Activated CD4-positive, alpha-beta T cell treated with anti-CD3 and anti-CD28 coated beads for 48 hours (primary cell): ENCODE results near the gene PCP2.
A peak's percentile ranks its signal among the peaks of the same experiment; 100 is the strongest.

Experiments used
- DNase-seq: peaks from one replicate; pipeline ENCODE4 v3.0.0-alpha.2; 2020

Gene PCP2

DNA sequence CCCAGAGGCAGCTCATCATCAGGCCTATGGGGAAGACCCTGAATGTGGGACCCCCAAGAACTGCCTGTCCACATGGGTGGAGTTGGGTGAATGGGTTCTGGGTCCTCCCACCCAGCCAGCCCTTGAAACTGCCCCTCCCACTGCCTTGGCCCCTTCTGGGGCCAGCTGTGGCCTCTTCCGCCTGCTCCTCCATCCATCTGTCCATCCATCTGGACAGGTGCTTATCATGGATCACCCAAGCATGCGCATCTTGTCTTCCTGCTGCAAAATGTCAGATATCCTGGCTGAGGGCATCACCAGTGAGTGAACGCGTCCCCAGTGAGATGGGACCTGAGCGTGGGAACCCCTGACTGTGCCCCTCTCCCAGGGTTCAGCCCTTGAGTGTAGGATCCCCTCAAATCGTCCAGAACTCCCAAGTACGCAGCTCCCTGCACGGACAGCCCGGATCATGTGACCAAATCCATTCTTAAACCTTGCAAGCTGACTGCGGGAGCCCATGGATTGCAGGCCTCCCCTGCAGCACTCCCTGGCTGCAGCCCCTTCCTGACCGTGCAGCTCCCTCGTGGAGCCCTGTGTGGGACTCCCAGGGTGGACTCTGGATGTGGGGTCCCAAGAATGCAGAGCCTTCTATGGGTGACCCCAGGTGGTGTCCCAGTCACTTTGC is 5.4 kb upstream of the PCP2 start:
- DNase-seq: no peak

DNA sequence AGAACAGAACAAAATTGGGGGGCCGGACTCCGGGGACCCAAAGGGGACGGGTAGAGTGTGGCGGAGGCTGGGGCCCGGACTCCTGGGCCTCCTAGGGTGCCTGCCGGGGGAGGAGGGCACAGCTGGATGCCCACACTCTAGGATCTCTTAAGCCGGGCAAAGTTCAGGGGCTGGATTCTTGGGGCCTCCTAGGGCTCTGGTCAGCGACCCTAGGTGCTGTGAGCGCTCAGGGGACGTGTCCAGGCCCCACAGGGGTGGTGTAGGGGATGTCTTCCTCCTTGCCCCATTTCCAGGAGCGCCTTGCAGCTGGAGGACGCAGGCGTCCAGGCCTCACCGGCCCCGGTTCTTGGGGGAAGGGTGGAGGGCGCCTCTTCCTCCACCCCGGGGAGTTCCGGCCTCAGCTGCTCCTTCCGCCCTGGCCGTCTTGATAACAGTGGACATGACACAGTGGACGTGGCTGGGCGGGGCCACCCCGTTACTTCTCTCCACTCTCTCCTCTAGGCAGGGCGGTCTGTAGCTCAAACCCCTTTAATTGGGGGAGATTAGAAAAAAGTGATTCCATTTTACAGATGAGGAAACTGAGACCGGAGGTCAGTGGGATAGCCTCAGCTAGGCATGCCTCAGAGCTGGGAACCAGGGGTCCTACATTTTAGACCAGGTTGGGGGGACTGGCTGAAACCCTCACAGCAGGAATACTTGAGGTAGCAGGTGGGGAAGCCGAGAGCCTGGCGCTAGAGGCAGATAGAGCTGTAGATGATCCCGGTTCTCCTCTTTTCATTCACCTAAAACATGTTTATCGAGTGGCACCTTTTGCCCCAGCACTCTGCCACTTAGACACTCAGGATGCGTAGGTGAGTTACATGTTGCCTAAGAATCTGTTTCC is 4.1 kb upstream of the PCP2 start:
- DNase-seq: peak; percentile 26

DNA sequence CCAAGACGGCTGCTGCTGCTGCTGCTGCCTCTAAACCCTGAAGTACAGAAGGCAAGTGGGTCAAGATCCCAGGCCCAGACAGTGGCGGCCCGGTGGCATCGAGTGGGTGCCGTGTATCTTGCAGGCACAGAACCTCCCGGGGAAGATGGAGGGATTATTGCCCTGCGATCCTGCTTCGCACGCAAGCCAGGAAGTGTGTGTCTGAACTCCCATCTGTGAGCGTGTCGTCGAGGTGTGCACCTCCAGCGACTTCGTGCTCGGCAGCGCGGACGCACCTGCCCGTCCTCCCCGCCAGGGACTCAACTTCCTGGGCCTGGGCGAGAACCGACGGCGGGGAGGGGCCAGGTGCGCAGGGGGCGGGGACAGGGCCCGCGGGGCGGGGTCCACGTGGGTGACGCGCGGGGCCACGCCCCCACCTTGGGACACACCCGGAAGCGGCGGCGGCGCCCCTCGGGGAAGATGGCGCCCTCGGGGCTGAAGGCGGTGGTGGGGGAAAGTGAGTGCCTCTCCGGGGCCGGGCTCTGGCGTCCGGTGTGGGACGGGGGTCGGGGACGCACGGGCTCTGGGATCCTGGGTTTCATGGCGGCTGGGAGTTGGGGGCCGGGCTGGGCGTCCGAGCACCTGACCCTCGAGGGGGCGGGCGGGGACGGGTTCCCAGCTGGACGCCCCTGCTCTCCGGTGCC is 3.3 kb upstream of the PCP2 start, which contains the start of gene STXBP2:
STXBP2 (plus strand) TSS at position 420 of the 683 bp plus-strand sequence; CDS start at position 460, 40 bp downstream.
- peak; percentile 93 for DNase-seq

DNA sequence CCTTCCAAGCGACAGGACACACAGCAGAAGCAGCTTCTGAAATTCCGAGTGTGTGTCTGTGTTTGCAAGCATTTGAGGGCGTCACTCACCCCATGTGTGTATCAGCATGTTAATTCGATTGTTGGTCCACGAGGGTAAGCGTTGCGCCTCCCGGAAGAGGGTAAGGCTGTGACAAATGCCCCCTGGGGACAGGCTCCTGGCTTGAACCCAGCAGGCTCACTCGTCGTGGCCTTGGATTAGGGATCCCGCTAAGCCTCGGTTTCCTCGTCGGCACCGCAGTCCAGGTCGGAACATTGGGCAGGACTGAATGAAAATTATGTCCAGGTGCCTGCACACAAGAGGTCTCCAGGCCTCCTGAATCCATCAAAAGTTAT is 2.8 kb upstream of the PCP2 start:
- no peak for DNase-seq

DNA sequence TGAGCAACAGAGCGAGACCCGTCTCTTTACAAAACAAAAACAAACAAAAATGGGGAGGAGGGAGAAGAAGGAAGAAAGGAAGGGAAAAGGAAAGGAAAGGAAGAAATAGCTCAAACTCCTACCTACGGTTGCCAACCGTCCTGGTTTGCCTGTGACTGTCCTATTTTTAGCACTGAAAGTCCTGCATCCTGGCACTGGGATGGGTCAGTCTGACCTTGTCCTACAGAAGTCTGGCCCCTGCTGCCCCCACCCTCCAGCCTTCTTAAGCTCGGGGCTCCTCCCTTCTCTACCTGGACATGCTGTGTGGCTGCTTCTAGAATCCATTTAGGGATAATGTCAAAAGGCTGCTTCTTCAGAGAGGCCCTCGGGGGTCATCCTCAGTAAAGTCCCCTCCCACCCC is 2.2 kb upstream of the PCP2 start:
- no peak for DNase-seq

DNA sequence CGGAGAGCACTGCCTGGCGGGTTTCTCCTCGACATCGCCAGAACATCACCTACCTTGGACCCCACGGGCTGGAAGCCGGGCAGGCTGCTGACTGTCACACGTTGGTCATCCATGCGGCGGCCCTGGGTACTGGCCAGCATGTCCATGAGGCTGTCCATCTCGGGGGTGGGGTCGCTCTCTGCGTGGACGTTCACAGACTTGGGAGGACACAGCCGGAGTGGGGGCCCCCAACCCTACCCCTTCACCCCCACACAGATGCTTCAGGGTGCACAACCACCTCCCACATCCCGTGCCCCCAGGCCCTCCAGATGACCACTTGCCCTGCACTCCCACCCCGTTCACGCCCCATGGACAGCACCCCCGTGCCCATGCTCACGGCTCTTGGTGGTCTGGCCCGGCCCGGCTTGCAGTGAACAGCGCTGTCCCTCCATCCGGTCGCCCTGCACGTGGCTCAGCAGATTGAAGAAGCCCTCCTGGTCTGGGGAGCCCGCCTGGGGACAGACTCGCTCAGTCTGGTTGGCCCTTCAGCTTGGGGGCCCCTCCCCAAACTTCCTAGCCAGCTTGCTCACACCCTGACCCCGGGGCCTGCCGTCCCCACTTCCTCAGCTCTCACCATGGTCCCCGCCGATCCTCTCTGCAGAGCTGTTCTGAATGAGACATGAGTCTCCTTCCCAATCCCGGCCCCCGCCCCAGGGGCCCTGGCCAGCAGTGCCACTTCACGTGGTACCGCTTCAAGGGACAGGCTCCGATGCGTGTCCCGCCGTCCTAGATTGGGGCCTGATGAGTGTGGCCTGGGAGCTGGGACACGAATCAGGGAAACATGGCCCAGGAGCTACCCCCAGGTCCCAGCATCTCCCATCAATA is 947 bp downstream of the PCP2 start:
- DNase-seq: no peak

DNA sequence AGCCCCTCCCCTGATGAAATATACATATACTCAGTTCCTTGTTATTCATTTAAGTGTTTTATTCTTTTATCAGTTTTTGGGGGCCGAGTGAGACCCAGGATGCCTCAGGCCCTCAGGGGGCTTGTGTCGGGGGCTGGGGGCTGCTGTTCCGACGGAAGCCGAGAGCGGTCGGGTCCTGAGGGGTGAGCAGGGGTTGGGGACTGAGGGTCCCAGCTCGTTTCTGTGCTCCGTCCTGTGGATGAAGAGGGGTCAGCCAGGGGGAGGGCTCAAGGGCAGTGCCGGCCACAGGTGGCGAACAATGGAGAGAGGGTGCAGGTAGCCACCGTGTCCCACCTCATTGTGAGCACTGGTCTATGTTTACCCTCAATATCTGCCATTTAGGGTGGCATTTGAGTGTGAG is 1.9 kb downstream of the PCP2 start:
- DNase-seq: no peak

DNA sequence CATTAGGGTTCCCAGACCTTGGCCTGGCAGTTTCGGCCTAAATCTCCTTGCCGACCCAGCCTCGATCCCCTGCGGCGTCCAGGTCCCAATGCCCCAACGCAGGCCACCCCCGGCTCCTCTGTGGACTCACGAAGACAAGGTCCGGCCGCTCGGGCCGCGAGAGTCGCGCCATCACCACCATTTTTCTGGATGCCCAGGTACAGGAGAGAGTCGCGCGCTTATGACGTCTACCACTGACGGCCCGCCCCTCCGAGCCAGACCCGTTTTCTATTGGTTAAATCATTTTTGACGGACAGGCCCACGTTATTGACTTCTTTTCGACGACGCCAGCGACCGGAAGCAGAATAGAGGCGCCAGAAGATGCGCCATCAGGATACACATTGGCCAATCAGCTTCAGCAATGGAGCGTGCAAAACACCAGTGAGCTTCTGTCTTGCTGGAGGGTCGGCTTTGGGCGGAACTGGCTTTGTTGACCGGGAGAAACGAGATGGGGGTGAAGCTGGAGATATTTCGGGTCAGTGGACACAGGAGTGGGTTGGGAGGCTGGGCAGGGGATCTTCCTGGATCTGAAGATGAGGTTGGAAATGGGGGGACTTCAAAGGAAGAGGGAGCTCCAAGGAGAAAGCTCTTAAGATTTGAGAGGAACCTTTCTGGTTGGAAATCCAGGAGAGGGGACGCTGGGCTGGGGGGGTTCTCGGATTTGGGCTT is 4.0 kb downstream of the PCP2 start, which contains the start of the genes PET100 and XAB2:
PET100 (plus strand) TSS at position 447 of the 708 bp plus-strand sequence; CDS start at position 488, 41 bp downstream.
XAB2 (minus strand) TSS at position 199 of the 708 bp plus-strand sequence; CDS start at position 181, 18 bp downstream.
- peak; percentile 96 for DNase-seq

DNA sequence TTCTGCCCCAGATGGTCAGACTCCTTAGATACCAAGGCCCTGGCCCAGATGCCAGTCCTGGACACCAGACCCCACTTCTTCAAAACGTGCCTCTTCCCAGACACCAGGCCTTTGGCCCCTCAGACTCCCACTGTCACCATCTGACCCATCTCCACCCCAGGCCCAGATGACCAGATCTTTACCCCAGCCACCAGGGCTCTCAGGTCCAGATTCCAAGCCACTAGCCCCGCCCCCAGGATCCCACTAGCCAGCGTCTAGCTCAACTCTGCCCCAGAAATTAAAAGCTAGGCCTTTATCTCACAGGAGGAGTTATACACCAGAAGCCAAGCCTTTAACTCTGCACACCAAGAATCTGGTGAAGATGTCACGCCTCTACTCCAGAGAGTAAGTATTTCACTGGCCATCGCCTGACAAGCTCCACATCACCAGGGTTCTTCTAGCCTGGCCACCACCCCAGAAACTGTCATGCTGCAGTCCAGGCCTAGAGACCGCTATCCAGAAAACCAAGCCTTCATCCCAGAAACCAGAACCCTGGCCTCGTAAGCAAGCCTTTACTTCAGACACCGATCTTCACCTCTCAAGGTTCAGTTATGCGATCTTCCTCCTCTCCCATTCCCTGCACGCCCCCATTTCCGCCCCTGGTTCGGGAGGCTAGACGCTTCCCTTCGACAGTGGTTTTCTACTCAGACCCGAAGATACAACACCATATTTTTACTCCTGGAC is 4.8 kb downstream of the PCP2 start:
- no peak for DNase-seq

DNA sequence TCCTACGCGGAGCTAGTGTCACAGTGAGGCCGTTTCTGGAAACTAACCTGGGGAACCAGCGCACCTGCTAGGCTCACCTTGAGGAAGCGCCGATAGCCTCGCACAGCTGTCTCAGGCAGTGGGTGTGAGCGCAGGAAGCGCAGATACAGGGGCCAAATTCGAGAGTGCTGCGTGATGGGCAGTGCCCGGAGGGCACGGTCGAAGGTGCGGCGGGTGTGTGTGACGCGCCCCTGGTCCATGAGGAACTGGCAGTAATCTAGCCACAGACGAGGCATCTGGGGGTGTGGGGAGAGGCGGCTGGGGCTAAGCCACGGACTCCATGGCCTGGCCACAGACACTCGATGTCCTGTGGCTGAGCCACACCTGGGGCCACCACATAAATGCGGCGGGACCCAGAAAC is 6.4 kb downstream of the PCP2 start:
- DNase-seq: no peak

DNA sequence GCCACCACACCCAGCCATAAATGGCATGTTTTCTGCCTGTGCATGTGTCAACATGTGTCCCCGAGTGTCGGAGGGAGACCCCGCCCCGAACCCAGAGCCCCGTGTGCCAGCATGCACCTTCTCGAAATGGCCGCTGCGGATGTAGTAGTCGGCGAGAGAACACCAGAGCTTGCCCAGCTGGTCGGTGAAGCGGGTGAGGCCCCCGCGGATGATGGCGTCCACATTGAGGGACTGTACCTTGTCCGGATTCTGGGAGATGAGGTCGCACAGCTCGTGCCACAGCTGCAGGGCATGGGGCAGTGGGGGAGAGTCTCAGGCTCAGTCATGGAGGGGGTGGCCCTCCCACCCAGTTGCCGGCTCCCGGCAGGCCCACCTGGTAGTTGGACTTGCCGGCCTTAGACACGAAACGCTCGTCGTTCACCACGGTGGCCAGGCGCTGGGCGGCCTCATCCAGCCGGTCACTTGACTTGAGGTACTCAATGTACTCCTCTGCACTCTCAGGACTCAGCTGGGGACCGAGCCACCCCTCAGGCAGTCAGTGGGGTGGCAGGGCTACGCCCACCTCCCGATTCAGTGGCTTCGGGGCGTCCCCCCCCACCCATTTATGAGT is 7.7 kb downstream of the PCP2 start:
- DNase-seq: no peak

DNA sequence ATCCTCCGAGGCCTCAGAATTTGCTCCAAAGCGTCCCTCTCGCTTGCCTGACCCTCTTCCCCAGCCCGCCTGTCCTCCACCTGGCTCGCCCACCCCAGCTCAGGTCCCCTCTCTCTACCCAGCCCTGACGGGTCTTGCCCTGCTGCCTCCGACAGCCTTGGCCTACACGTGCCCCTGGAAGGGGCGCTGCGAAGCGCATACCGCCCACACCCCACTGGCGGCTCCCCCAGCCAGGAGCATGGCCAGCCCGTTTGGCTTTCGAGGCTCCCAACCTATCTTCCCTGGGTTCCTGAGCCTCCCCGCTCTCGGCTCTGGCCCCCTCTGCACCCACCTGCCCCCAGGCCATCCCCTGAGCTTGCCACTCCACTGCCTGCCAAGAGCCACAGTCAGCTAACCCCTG is 8.7 kb downstream of the PCP2 start:
- DNase-seq: no peak

DNA sequence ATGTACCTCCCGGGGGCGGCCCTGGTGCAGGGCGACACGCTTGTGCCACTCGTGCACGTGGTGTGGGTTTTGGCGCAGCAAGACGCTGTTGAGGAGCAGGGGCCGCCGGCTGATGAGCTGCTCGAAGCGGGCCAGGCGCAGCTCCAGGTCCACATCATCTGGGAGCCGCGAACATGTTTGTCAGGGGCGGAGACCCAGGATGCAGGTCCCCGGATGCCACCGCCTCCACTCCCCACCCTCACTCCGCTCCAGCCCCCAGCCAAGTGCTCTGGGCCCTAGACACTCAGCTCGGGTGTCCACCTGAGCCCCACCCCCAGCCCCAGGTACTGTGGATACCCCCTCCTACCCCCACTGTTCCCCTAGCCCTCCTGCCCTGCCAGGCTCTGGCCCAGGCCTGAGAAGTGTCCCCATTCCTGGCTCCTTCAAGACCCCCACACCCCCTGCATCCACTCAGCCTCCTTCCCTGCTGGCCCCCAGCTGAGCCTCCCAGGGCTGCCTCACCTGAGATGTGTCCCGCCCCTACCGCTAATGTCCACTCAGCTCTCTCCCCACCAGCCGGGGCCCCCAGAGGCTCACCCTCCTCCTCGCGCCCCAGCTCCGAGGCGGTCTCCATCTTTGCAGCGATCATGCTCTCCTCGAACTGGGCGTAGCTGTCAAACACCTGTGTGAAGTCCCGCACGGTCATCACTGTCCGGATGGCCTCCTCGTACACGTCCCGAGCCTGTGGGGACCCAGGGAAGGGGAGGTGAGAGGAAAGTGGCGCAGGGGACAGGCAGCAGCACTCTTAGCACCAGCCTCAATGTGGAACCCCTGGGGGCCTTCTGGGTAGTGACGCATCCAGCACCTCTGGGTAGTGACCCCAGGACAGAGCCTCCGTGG is 9.6 kb downstream of the PCP2 start:
- no peak for DNase-seq

DNA sequence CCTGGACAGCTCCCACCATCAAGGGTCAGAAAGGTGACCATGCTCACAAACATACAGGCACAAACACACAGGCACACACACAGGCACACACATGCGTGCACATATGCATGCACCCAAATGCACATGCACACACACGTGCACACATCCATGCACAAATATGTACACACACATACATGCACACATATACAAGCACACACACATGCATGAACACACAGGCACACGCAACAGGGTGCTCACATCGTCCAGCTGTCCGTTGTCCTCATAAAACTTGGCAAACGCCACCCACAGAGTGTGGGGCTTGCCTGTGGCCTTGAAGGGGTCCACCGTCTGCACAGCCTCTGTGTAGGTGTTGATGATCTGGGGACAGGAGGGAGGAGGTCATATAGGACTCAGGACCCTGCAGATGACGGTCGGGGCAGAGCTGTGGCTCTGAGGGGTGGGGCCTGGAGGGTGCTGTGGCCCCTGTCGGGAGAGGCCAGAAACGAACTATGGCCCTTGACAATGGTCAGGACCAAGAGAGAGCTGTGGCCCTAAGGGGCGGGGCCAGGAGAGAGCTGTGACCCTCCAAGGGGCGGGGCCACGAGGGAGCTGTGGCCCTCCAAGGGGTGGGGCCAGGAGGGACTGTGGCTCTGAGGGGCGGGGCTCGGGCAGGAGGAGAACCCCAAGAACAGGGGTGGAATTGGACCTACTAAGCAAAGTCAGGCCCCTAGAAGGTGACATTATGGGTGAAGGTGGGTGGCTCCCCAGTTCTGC is 10.4 kb downstream of the PCP2 start:
- DNase-seq: peak; percentile 31

DNA sequence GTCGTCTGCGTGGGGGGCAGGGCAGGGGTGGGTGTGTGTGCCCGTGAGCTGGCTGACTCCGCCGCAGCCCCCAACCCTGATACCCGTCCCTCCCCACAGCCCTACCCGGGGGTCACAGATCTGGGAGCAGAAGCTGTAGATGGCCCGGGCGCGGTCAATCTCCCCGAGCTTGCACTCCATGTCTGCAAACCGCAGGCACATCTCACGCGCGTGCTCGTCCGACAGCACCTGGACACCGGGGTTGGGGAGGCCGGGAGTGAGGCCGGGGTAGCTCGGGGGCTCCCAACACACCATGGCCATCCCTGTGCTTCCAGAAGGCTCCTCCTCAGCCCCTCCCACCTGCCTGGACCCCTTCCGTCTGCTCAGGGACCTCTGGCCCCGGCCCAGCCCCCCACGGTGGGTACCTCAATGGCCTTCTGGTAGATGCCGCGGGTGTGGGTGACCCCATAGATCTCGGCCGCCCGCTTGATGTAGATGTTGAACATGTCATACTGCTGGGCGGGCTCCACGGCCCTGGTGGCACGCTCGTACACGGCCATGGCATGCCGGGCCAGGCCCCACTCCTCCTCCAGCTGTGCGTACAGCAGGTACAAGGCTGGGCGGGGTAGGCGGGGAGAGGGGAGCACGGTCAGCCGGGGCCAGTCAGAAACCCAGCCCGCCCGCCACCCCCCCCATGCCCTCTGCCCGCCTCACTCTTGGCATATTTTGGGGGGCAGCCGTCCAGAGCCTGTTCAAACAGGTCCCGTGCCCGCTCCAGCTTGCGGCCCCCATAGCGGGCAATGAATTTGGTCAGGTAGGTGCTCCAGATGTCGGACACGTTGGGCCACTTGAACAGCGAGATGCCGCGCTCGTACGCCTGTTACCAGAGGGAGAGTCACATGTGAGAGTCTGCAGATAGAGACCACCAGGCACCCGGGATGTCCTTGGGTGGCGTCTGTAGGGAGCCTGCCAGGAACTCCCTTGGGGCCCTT is 12.8 kb downstream of the PCP2 start:
- no peak for DNase-seq

DNA sequence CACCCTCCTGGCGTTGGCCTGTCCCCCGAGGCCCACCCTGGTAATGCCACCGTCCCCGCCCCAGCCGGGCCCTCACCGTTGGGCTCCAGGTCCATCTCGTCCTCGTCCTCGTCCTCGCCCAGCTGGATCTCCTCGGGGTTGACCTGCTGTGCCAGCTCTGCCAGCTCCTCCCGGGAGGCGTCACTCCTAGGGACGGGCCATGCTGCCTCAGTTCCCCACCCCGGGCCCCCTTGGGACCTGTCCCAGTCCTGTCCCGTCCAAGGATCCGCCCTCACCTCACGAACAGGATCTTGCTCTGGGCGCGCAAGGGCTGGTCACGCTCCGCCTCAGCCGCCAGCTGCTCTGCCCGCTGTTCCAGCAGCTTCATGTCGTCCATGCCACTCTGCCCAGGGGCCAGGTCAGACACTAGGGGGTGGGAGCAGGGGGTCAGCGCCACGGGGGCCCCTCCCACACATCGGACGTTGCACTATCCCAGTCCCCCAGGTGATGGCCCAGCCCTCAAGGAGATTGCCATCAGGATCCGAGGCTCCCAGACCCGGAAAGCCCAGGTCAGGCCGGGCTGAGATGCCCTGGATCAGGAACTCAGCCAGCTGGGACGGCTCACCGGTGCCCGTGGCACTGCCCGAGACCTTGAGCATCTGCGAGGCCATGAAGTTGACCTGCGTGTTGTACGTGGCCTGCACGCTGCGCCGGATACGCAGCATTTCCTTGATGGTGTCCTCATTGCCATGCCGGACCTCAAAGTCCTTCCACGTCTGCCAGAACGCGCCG is 13.7 kb downstream of the PCP2 start:
- DNase-seq: no peak
